PFSK-1 (cell line): Measurements from ENCODE around the gene PRLH.

Source experiments
- FOXP2 ChIP-seq: optimal IDR thresholded peaks from 2 replicates; pipeline ENCODE3; 2011; ENCODE audit warnings: borderline replicate concordance, control low read depth, inconsistent platforms; ENCODE audit not compliant: insufficient read depth; ENCODE audit errors: extremely low read length, extremely low read depth
- POLR2AphosphoS5 ChIP-seq: IDR thresholded peaks from 2 replicates; pipeline ENCODE4 v1.6.1; 2012; ENCODE audit warnings: low read depth, mild to moderate bottlenecking, control low read depth, low read length, moderate library complexity
- SIN3A ChIP-seq: IDR thresholded peaks from 2 replicates; pipeline ENCODE4 v1.6.1; 2012; ENCODE audit warnings: mild to moderate bottlenecking, low read length, moderate library complexity, borderline replicate concordance; ENCODE audit not compliant: insufficient read depth
- TAF1 ChIP-seq: IDR thresholded peaks from 2 replicates; pipeline ENCODE4 v1.6.1; 2012; ENCODE audit warnings: low read length, control low read depth, borderline replicate concordance; ENCODE audit not compliant: insufficient read depth
- TF ChIP-seq, protein P1 (sequence below), 2 experiments: IDR thresholded peaks; 2 replicates each; pipeline versions ENCODE4 v1.6.1 to v1.8.0; 2011 to 2012; ENCODE audit warnings: low read depth in 2 of 2, low read length in 2 of 2, control low read depth in 1 of 2, inconsistent platforms in 1 of 2, mild to moderate bottlenecking in 1 of 2, moderate library complexity in 1 of 2; ENCODE audit not compliant: insufficient read depth in 1 of 2

The PRLH gene

DNA sequence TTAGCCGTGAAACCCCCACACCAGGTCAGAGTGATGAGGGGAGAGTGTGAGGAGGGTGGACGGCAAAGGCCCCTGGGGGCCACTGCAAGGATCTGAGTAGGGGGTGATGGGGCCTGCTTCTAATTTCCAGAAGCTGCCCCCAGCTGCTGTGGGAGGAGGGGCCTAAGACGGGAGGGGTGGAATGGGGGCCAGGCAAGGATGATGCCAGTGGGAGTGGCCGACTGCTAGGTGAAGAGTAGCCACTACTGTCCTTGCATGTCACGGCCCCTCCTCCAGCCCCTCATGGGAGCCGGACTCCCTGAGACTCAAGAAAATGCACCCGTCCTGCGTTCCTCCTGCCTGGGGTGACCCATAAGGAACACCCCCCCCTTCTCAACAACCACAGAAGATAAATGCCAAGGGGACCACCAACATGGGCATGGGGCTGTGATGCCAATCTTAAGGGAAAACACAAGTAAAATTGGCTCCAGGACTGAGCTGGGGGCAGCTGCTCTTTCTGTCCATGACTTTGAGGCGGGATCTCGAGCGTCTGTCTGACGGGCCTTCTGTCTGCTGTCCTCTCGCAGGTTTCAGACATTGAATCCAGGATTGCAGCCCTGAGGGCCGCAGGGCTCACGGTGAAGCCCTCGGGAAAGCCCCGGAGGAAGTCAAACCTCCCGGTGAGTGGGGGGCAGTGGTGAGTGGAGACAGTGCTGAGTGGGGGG is 24.2 kb upstream of the PRLH start:
- TF ChIP-seq SIN3A = no peak
- TF ChIP-seq, protein P1, sequence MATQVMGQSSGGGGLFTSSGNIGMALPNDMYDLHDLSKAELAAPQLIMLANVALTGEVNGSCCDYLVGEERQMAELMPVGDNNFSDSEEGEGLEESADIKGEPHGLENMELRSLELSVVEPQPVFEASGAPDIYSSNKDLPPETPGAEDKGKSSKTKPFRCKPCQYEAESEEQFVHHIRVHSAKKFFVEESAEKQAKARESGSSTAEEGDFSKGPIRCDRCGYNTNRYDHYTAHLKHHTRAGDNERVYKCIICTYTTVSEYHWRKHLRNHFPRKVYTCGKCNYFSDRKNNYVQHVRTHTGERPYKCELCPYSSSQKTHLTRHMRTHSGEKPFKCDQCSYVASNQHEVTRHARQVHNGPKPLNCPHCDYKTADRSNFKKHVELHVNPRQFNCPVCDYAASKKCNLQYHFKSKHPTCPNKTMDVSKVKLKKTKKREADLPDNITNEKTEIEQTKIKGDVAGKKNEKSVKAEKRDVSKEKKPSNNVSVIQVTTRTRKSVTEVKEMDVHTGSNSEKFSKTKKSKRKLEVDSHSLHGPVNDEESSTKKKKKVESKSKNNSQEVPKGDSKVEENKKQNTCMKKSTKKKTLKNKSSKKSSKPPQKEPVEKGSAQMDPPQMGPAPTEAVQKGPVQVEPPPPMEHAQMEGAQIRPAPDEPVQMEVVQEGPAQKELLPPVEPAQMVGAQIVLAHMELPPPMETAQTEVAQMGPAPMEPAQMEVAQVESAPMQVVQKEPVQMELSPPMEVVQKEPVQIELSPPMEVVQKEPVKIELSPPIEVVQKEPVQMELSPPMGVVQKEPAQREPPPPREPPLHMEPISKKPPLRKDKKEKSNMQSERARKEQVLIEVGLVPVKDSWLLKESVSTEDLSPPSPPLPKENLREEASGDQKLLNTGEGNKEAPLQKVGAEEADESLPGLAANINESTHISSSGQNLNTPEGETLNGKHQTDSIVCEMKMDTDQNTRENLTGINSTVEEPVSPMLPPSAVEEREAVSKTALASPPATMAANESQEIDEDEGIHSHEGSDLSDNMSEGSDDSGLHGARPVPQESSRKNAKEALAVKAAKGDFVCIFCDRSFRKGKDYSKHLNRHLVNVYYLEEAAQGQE (IDR thresholded peaks at IDR 0.05; ENCODE audit: insufficient read depth in 1 of 2, low read depth in 2 of 2, low read length in 2 of 2) = no peak
- TF ChIP-seq FOXP2 = no peak
- no peak for TF ChIP-seq TAF1
- no peak for TF ChIP-seq POLR2AphosphoS5

DNA sequence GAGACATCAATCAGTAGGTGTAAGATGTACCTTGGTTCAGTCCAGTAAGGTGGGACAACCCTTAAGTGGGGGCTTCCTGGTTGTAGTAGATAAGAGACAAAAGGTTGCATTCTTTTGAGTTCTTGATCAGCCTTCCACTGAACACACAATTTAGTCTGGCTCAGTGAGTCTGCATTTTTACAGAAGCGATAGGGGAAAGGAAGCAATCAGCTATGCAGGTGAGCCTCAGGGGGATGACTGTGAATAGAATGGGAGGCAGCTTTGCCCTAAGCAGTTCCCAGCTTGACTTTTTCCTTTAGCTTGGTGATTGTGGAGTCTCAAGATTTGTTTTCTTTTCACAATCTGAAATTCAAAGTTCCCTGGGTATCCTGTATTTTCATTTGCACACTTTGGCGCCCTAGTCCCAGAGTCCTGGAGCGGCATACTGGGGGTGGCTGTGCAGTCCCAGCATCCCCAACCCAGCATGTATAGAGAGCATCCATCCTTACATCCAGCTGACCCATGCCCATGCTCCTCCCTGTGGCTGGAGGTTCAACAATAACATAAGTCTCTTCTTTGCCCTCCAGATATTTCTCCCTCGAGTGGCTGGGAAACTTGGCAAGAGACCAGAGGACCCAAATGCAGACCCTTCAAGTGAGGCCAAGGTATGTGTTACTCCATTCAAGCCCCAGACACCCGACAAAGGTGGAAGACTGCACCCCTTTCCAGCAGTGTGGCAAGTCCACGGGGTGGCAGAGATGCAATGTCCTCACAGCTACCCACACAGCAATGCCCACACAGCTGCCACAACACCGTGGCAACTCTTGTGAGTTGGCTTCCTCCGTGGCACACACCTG is 20.1 kb upstream of the PRLH start:
- no peak for TF ChIP-seq SIN3A
- TF ChIP-seq, protein P1 (IDR thresholded peaks at IDR 0.05; ENCODE audit: insufficient read depth in 1 of 2, low read depth in 2 of 2, low read length in 2 of 2) = no peak
- no peak for TF ChIP-seq TAF1
- TF ChIP-seq POLR2AphosphoS5 = no peak
- TF ChIP-seq FOXP2 = no peak

DNA sequence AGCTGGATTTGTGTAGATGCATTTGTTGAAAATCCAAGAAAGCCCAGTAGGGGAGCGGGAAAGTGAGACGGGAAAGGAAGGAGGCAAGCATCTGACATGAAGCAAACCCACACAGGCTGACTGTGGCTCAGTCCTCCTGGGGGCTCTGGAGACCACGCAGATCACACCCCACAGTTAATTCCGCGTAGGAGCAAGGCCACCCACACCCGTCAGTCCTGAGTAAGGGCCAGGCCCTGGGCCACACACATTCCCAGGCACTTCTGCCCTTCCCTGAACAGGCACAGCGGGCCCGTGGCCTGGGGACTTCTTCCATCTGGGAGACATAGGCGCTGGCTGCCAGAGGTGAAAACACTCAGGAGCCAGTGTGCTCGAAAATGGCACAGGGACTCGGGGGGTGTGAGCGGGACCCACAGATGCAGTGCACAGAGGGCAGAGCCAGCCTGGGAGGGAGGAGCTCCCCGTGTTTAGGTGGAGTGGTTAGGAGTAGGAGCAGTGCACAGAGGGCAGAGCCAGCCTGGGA is 19.4 kb upstream of the PRLH start:
- no peak for TF ChIP-seq TAF1
- TF ChIP-seq, protein P1 (IDR thresholded peaks at IDR 0.05; ENCODE audit: insufficient read depth in 1 of 2, low read depth in 2 of 2, low read length in 2 of 2) = no peak
- TF ChIP-seq FOXP2 = no peak
- TF ChIP-seq SIN3A = no peak
- no peak for TF ChIP-seq POLR2AphosphoS5

DNA sequence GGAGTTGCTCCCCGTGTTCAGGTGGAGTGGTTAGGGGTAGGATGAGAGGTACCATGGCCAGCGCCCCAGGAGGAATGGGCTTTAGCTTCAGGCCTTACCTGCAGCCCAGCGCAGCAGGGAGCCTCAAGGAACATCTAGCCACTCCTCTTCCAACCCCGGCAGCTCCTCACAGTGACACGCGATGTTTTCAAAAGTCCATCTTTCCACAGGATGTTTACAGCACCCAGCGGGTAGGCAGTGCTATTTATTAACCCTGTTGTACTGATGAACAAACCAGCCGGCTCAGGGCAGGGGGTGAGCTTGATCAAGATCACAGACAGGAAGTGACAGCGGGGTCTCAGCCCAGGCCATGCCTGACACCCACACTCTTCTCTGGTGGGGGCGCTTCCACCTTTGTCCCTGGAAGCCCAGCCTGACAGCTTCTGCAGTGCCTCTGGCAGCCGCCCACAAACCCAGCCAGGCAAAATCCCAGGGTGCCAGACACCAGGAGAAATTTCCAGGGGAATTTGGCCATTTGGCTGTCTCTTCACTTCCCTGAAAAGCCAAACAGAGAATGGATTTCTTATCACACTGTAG is 18.4 kb upstream of the PRLH start:
- TF ChIP-seq, protein P1 (IDR thresholded peaks at IDR 0.05; ENCODE audit: insufficient read depth in 1 of 2, low read depth in 2 of 2, low read length in 2 of 2) = peak; percentile 73 to 84
- TF ChIP-seq POLR2AphosphoS5 (no peak), FOXP2 (peak; percentile 73)
